NCI-H146 treated with DMSO at 0.1 percent for 48 hours (cell line): ENCODE results near the gene CALCOCO2.
"Not testable (repeated sequence)": the region's sequence is repeated elsewhere in the genome, so short reads cannot be mapped to it uniquely, and the experiment has no call there.

ENCODE experiments used
- DNase-seq: peaks from one replicate; lab custom pipeline; 2025; ENCODE audit not compliant: unreplicated experiment; lab: John Stamatoyannopoulos, UW

Gene CALCOCO2, protein sequence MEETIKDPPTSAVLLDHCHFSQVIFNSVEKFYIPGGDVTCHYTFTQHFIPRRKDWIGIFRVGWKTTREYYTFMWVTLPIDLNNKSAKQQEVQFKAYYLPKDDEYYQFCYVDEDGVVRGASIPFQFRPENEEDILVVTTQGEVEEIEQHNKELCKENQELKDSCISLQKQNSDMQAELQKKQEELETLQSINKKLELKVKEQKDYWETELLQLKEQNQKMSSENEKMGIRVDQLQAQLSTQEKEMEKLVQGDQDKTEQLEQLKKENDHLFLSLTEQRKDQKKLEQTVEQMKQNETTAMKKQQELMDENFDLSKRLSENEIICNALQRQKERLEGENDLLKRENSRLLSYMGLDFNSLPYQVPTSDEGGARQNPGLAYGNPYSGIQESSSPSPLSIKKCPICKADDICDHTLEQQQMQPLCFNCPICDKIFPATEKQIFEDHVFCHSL

DNA sequence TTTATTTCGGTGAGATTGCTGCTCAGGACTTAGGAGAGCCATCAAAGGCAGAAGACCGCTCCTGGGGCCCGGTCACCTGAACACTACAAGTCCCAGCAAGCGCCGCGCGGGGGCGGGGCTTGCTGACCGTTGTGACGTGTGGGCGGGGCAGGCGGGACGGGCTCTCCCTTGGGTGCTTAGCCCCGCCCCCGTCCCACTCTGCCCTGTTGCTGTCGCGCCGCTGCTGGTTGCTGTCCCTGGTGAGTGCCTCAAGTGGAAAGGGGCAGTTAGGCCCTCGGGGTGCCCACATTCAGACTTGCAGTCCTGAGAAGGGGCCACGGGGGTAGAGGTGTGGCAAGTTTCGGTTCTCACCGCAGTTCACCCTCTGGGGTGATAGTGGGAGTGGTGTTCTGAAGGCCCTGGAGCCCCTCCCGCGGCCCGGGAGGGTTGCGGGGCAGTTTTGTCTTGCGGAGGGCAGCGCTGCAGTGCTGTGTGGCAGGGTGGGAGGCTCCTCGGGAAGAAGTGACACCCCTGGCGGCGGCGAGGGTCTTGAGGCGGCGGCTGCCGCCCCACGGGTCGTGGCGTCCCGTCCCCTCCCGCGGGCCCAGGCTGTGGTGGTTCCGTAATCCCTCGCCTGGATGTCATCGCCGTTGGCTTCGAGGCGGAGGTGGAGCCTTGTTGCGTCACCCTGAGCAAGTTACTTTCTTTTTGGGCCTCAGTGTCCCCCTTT lies at the start of gene CALCOCO2:
TSS of gene CALCOCO2 (plus strand) at position 196 of the 709 bp plus-strand sequence. CDS start 10,673 bp downstream, outside the sequence.
- DNase-seq = peak; percentile 67

DNA sequence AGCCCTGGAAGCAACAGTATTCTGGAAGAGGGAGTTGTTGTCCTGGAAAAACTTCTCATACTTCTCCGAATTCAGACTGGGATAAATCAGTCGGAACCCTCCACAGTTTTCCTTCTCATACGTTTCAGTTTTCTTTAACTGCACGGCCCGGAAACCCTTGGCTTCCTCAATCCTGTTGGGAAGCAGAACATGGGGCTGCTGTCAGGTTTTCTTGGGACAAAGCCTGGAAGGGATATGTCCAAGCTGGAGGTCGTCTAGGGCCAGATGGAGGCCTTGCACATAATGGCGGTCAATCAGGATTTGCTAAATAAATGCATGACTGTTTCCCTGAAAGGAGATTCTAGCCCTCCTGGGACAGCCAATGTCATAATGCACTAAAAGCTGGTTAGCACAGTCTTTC lies 43.0 kb upstream of the CALCOCO2 start:
- DNase-seq = no peak

DNA sequence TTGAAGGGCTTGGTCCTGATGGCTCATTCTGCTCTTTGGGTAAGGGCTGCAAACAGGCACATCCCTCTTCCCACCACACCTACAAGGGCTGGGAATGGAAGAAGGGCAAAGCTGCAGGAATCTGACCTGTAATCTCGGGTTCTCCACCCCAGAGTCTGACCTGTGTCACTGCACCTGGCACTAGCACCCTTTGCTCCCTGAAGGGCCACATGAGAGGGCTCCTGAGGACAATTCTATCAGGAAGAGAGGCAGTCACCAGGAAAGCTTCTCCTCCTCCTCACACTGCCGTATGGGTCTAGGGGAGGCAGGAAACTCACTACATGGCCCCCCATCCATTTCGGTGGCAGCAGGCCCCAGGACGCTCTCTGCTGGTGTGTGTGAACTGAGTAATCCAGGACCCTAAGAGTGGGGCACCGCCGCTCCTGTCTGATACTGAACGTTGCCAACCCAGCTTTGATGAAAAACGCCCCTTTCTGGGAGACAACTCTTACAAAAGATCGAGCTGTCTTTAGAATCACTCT lies 40.2 kb upstream of the CALCOCO2 start:
- DNase-seq = no peak

DNA sequence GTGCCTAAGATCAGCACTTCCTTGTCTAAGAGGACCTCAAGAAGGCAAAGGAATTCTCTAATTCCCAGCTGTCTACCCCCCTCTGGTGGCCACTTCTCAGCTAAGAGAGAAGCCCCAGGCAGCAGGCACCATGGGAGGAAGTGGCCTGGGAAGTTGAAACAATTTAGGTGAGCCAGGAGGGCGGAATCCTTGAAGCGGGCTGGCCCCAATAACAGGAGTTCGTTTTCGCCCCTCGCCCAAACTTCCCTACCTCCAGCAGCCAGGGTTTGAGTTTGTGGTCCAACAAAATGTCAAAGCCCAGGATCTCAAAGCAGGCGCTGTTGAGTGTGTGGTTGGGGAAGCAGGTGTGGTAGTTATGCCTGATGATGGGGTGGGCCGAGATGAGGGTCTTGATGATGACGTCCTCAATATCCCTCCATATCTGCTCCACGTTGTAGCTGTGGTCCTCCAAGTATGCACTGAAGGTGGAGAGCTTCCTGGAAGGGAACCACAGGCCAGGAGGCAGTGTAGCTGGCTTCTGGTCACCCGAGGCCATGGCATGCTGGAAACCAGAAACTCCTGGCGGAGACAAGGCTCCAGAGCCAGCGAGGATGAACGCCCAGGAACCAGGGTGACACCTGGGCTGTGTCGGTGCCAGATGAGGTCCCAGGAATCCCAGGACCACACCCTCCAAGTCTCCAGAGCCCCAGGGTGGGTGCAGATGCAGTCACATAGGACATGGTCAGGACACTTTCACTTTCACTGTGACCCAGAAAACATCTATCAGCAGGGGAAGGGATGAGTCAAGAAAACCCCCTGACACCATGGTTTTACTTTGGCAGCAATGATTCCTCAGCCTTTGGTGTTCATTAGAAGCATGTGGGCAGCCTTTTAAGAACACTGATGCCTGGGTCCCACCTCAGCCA lies 39.5 kb upstream of the CALCOCO2 start:
- DNase-seq = no peak

DNA sequence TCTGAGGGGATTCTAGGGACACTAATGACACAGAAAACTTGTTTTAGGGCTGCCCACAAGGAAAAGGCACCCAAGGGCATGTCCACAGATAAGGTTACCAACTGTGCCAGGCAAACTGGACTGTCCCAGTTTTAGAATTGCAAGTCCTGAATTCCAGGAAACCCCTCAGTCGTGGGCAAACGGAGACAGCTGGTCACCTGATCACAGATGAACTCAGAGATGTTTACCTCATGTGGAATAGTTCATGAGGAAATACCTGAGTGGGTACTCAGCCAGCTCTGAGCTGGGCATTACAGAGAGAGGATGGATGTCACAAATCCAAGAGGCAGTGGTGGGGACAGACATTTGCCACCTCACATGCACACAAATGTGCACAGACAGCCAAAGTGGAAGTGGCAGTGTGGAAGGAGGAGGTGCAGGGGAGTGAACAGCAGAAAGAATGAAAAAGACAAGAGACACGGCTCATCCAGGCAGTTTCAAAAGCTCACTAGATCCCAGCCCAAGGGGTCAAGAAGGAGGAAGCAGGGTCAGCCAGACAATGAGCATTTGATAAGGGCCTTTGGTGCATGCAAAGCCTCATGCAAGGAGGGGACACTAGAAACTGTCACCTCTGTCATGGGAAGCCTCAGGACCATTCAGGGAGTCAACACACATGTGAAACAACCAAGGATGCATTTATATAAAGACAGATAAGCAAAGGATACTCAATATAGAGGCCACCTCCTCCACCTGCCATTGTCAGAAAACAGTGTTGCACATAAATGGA lies 38.6 kb upstream of the CALCOCO2 start:
- DNase-seq = no peak

DNA sequence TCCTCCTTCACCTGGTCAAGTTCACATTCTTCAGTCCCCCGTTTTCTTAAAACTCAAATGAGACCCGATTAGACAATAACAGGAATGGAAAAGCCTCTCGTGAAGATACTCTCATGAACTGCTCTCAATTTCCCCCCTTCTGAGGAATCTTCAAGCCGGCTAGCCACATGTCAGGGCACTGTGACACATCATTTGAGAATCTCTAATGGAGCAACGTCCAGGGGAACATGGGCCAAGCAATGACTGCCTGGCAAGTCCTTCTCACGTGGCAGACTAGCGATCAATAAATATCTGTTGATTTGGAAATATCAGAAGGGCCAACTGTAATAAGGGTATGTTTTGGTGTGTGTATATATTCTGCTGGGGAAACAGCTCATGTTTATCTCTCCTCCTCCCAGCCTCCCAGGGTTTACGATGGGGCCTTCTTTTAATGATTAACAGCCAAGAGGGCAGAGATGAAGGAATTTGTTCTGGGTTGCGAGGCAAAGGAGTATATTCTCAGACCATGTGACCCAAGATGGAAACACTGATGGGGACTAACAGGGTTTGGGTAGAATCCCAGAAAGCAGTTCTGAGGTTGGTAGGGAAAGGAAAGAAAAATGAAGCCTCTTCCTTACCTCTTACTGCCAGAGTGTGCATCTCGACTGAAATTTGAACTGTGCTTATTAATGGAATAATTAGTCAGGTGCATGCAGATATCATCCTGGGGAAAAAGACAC lies 35.2 kb upstream of the CALCOCO2 start:
- no peak for DNase-seq

DNA sequence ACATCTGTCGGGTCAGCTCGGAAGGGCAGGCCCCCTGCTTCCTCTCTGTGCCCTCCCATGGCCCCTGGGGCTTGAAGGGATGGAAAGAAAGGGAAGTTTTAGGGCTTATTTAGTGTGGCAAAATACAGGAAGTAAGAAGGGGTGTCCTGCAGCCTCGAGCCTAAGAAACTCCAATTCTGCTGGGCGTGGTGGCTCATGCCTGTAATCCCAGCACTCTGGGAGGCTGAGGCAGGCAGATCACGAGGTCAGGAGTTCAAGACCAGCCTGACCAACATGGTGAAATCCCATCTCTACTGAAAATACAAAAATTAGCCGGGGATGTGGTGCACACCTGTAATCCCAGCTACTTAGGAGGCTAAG lies 34.7 kb upstream of the CALCOCO2 start:
- DNase-seq = not testable (repeated sequence)

DNA sequence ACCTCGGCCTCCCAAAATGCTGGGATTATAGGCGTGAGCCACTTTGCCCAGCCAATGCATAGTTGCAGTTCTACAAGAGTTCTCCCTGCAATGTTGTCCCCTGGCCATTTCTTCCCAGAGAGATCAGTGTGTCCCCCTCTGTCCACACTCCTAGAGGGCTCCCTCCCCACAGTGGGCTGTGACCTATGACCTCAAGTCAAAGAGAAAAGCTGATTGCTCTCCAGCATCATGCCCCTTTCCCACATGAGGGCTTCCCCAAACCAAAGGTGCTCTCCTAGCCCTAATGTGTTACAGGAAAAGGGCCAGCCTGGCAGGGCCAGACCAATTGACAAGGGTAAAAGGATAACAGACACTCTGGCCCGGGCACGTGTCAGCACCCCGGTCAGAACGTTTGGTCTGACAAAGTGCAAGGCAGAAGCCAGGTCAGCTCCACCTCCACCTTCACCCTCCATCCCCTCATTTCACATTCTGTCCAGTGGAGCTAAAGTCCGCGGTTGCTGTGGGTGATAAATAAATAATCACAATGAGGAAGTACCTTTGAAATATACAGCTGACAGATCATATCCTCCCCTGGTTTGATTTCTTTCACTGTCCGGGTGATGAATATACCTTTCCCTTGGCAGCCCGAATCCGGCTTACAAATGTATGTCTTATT lies 31.6 kb upstream of the CALCOCO2 start:
- no peak for DNase-seq

DNA sequence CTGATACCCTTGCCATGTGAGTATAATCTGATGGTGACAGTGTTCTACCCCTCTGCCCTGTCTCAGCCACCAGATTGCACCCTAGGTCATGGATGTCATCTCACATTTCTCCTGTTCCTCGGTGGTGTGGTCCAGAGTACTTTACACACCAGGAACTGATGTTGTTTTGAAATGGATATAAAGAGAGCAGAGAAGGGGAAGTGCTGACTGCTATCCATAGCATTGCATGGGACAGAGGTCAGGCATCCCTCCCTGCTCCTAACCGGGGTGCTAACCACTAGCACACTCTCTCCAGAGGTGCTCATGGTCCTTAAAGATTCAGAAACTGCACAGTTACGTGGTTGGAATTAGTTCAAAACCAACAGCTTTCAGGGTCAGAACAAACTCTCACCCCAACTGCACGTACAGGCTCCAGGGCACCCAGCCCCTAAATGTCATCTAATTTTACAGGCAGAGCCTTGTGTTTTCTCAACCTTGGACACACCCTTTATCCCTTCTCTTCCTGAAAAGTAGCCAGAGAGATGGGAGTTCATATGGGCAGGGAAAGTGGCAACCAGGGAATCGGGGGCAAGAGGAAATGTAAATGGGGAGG lies 30.1 kb upstream of the CALCOCO2 start:
- DNase-seq = no peak

DNA sequence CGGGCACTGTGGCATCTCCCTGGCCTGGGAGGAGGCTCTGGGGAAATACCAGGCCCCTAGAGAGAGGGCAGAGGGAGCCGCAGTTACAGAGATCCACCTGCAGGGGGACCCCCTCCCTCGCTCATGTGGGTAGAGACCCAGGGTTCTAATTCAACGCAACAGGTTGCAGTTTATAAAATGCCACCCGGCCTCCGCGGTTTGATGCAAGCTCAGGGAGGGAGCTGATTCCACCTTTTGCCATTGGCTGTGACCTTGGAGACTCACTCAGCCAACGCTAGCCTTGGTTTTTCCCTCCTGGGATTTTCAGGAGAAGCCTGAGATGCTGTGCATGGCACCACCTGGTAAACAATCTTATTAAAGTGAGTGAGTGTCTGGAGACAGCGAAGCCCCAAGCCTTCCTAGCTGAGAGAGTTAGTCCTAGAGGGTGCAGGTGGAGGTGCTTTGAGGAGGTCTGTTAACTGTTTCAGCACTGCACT lies 25.9 kb upstream of the CALCOCO2 start:
- peak; percentile 9 for DNase-seq

DNA sequence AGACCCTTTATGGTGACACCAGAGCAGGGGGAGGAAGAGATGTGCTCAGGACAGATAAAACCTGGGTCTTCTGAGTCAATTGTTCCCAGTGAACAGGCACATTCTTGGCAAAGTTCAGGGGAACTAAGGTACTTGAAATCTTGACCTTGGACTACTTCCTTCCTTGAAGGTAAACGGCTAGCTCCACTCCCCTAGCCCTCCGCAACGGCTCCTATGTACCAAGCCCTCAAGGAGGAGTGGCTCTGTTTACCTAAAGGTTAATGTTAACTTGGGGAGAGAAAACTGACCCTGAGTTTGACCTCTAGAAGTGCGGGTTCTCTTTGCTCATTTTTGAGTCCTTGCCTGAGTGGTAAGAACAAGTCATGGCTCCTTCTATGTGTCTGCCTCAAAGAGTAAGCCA lies 21.7 kb upstream of the CALCOCO2 start:
- DNase-seq = no peak

DNA sequence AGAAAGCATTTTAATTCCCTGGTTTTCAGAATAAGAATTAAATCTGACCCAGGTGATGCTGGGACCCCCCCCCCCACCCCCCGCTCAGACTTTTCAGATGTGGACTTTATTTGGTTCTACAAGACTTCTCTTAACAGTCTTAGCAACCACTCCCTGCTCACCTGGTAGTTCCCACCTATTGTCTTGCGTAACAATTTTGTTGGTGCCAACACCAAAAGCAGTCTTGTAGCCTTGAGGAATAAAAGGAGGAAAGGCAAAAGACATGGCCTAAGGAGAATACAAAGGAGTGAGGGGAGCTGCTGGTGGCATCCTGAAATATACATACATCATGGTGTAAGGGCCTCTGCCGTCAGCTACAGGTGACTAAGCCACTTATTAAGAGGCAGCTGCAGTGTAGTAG lies 18.8 kb upstream of the CALCOCO2 start:
- DNase-seq = no peak

DNA sequence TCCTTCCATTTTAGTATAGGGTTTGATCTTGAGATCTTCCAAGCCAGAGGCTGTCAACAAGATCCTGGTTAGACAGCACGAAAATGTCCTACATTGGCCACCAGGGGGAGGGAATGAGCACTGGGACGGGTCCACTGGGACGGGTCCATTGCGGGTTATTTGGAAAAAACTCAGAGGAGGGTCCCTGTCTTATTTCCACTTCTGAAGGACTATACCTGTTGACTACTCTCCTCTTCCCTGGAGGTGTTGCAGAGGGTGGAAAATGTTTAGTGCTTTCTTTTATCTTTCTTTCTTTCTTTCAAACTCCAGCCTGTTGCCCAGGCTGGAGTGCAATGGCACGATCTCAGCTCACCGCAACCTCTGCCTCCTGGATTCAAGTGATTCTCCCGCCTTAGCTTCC lies 16.3 kb upstream of the CALCOCO2 start:
- no peak for DNase-seq

DNA sequence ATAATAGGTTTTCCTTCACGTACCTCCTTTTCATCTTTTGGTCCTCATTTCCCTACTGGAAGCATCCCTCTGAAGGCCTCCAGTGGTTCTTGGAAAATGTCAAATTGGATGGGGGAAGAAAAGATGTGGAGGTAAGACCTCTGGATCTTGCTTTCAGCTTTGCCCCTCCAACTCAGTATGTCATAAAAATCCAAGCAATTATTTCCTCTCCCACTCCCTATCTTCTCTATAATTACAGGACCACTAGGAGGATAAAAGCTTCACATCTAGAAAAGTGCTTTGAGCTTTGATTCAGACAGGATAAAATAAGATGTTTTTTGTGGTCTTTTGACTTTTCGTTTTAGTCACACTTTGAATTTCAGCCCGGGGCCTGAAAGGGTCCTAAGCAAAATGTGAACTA lies 15.5 kb upstream of the CALCOCO2 start:
- no peak for DNase-seq

DNA sequence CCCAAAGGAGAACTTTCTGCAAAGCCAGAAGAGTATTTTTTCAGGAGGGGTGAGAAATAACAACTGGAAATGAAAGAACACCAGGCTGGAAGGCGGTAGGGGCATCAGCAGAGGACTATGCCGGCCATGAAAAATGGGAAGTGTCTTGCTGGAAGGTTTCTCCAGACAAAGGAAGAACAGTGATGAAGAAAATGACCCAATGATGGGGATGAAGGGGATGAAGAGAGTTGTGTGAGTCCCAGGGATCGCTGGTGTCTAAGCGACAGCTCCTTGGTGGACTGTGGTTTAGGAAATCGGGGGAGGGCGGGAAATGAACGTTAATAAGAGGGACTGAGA lies 14.4 kb upstream of the CALCOCO2 start:
- no peak for DNase-seq

DNA sequence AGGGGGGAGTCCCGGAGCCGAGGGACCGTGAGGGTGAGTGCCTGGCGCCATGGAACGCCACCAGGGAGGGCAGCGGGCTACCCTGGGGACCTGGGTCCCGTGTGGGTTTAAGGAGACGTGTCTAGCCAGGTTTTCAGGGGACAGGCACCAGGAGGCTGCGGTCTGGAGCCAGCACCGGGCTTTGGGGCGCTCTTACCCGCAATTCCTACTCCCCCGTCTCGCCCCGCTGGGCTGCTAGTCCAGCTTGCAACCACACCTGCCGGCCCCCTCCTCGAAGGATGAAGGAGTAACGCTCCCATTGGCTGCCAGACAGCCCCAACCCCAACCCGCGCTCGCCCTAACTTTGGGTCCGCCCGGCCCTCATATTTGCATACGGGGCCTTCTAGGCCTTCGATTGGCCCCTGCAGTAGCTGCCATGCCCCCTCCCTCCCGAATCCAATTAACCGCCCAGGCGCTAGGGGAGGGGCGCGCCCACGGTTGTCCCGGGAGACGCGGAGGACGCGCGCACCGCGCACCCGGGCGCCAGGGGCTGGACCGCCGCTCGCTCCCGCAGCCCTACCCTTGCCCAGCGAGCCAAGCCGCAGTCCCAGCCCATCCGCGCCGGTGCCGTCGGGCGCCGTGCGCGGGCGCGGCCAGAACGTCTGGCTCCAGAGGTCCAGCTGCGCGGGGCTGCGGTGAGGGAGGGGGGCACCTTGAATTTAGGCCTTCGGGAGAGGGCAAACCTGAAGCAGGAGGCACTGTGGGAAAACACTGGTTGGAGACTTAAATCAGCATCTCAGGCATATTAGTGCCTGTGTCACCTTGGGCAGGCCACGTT lies 13.9 kb upstream of the CALCOCO2 start, which contains the start of gene TTLL6:
TSS of gene TTLL6 (minus strand) at position 456 of the 817 bp plus-strand sequence. CDS start at position 299, 157 bp downstream.
- DNase-seq = peak; percentile 88

DNA sequence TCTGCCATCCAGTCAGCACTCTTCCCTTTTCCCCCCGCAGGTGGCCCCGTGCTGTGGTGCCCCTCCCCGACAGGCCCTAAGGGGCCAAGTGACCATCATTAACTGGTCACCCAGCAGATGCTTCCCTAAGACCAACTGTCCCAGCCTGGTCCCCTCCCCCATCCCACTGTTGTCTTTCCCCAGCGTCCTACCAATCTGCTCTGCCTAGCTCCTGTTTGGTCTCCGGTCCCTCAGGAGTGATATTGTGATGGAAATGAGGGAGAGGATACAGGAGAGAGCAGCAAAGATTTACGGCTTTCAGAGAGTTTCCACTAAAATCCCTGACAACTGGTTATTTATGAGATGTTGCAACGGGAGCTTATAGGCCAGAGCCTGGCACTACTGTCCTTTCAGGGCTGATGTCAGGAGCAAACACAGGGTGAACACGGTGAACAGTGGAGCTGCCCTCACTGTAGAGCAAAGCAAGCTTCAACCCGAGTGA lies 12.4 kb upstream of the CALCOCO2 start:
- DNase-seq = no peak

DNA sequence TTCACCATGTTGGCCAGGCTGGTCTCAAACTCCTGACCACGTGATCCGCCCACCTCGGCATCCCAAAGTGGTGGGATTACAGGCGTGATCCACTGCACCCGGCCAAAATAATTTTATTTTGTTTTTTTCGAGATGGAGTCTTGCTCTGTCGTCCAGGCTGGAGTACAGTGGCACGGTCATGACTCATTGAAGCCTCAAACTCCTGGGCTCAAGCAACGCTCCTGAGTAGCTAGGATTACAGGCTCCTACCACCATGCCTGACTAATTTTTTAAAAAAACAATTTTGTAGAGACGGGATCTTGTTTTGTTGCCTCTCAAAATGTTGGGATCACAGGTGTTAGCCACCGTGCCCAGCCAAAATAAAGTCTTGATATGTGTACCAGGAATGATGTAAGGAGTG lies 11.4 kb upstream of the CALCOCO2 start:
- DNase-seq = no peak
